Right lobe of liver (tissue), 6 donors: Measurements from ENCODE around the gene TRIM45. TPM values are rescaled to one million over a fixed set of nuclear protein-coding genes. Genes with fewer than 3 reads are reported as not detected.

Source experiments
- ATAC-seq, 4 donors: fragments of 200-7000 bp; cut with Tn5 transposase; one replicate each; pipeline ENCODE4 v1.9.1; 2020; ENCODE audit warnings: mild to moderate bottlenecking in 4 of 4, moderate library complexity in 4 of 4
- DNase-seq, 3 donors: peaks; one replicate each; pipeline ENCODE4 v3.0.0-alpha.2; 2020
- H3K27ac ChIP-seq, 3 donors: fragments of 200-600 bp; one replicate each; pipeline ENCODE4 v1.8.0; 2022
- H3K27me3 ChIP-seq, 2 donors: fragments of 200-600 bp; one replicate each; pipeline ENCODE4 v1.8.0; 2022
- H3K36me3 ChIP-seq, 4 donors: fragments of 200-600 bp; sonication (generic) in 1 of 4; one replicate each; pipeline versions ENCODE4 v1.5.1 to v1.8.0; 2017 to 2022; ENCODE audit warnings: control low read depth in 1 of 4
- H3K4me1 ChIP-seq, 4 donors: fragments of 200-600 bp; sonication (generic) in 1 of 4; one replicate each; pipeline versions ENCODE4 v1.5.1 to v1.8.0; 2017 to 2022; ENCODE audit warnings: control low read depth in 1 of 4
- H3K4me3 ChIP-seq, 3 donors: fragments of 200-600 bp; one replicate each; pipeline ENCODE4 v1.8.0; 2022
- H3K9me3 ChIP-seq, 4 donors: fragments of 200-600 bp; sonication (generic) in 1 of 4; one replicate each; pipeline versions ENCODE4 v1.5.1 to v1.8.0; 2017 to 2022; ENCODE audit warnings: control low read depth in 1 of 4
- CTCF ChIP-seq, 4 donors: fragments of 200-600 bp in 3 of 4; fragments of 450-650 bp in 1 of 4; IDR thresholded peaks; one replicate each; pipeline versions ENCODE4 v1.5.1 to v1.8.0; 2016 to 2022; ENCODE audit warnings: antibody characterized with exemption in 4 of 4, mild to moderate bottlenecking in 2 of 4
- POLR2A ChIP-seq: fragments of 450-650 bp; IDR thresholded peaks from one replicate; pipeline ENCODE4 v1.6.1; 2017; ENCODE audit warnings: antibody characterized with exemption, mild to moderate bottlenecking
- WGBS: methylation state at CpG from one replicate; pipeline ENCODE4 v1.1.6; 2018; ENCODE audit warnings: low coverage, low lambda C conversion rate; ENCODE audit not compliant: insufficient coverage; ENCODE audit errors: missing lambda C conversion rate; 5-methylcytosine and 5-hydroxymethylcytosine counted together
- intact Hi-C, 2 donors: fragments of 100-400 bp; cut with DNase I; formaldehyde crosslinking; loops; one replicate each; pipeline versions ENCODE4 v1.11.2 to v1.14.1; 2022
- total RNA-seq, 6 experiments: library from RNA; depleted of rRNA in 2 of 6; stranded (reverse); fragments of >200 nt in 2 of 6; fragmentation: NEBNext Ultra II Directional in 3 of 6; extraction: Animal tissue kit (Norgen Biotek cat#: 25700) in 3 of 6; gene quantifications; one replicate each; pipeline versions ENCODE4 v1.1.0 to v1.2.4, GENCODE V29; 2016 to 2023
- donor health status: DM: no; HTN: yes; CAD: no.
- donor health status: DM: no; HTN: no; CAD: no.
- donor health status: DM: no; HTN: no; CAD: no.
- donor health status: DM: no; HTN: yes; CAD: no.
- donor health status: DM: no; HTN: yes; CAD: no.

The TRIM45 gene
- total RNA-seq, 6 experiments from 2014 or later, result 0.31 to 1.8 (median 0.51) TPM

GRCh38 chr1:117116090-117116783 is 5.3 kb downstream of the TRIM45 start:
- intact Hi-C loops, result no loop called here
- Histone ChIP-seq H3K4me1 (peaks cover 0 to 13% (median 7%) of the 10 kb centered on the region in 4 donors), H3K27ac (no peak overlapping the region), H3K27me3 (no peaks in the 10 kb centered on the region), H3K4me3 (no peak overlapping the region), H3K36me3 (no peaks in the 10 kb centered on the region), H3K9me3 (no peaks in the 10 kb centered on the region)
- ATAC-seq (no peak), DNase-seq (no peak)
- TF ChIP-seq POLR2A (no peak), CTCF (IDR thresholded peaks at IDR 0.05) (no peak)
- 98% methylated on average over 9 of the region's 13 CpGs for WGBS

- DNase-seq (no peak), ATAC-seq (no peak)
- H3K36me3 ChIP-seq, result no peaks in the 10 kb centered on the region
- TF ChIP-seq CTCF (IDR thresholded peaks at IDR 0.05) (no peak), POLR2A (no peak)
- peaks cover 0 to 13% (median 7%) of the 10 kb centered on the region in 4 donors for H3K4me1 ChIP-seq
- 69% methylated on average over 2 of the region's 2 CpGs for WGBS
- no peak overlapping the region for H3K27ac ChIP-seq
- H3K27me3 ChIP-seq, result no peaks in the 10 kb centered on the region
- no peak overlapping the region for H3K4me3 ChIP-seq
- H3K9me3 ChIP-seq, result no peaks in the 10 kb centered on the region
- intact Hi-C loops, result no loop called here
Measured at GRCh38 chr1:117114877-117115276, 6.7 kb downstream of the TRIM45 start.

GRCh38 chr1:117113199-117113598 is 8.3 kb downstream of the TRIM45 start:
- WGBS, result 83% methylated on average over 1 of the region's 11 CpGs
- no peak for TF ChIP-seq POLR2A
- no peak for TF ChIP-seq CTCF (IDR thresholded peaks at IDR 0.05)

GRCh38 chr1:117112047-117112717 is 9.4 kb downstream of the TRIM45 start:
- Histone ChIP-seq H3K4me1 (peaks cover 0 to 3% (median under 1%) of the 10 kb centered on the region in 4 donors), H3K4me3 (no peak overlapping the region), H3K27me3 (no peaks in the 10 kb centered on the region), H3K27ac (no peak overlapping the region), H3K9me3 (no peaks in the 10 kb centered on the region), H3K36me3 (no peaks in the 10 kb centered on the region)
- DNase-seq, result no peak
- TF ChIP-seq CTCF (IDR thresholded peaks at IDR 0.05) (no peak), POLR2A (no peak)
- no peak for ATAC-seq
- whole genome bisulfite sequencing, result 90% methylated on average over 6 of the region's 7 CpGs
- intact Hi-C loops, result no loop called here

More at GRCh38 chr1:117113199-117113598, 8.3 kb downstream of the TRIM45 start:
- intact Hi-C loops, result no loop called here
- Histone ChIP-seq H3K27me3 (no peaks in the 10 kb centered on the region), H3K36me3 (no peaks in the 10 kb centered on the region), H3K27ac (no peak overlapping the region), H3K4me3 (no peak overlapping the region), H3K4me1 (peaks cover 0 to 13% (median 6%) of the 10 kb centered on the region in 4 donors), H3K9me3 (no peaks in the 10 kb centered on the region)
- no peak for DNase-seq
- no peak for ATAC-seq
